ENCODE measurements around the gene USH2A. TPM values are rescaled to one million over a fixed set of nuclear protein-coding genes. Genes with fewer than 3 reads are reported as not detected.

USH2A gene
- total RNA-seq, 1 donor from 2014 or later, result not detected

DNA sequence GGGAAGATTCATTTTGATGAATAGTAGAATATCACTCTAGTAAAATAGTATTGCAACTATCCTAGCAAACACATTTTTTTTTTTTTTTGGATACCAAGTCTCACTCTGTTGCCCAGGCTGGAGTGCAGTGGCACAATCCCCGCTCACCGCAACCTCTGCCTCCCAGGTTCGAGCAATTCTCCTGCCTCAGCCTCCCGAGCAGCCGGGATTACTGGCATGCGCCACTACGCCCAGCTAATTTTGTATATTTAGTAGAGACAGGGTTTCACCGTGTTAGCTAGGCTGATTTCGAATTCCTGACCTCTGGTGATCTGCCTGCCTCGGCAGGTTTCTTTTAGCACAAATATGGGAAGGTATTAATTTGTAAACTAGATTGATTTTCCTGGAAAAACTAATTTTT is 822.4 kb downstream of the USH2A start:
- H3K9me3 ChIP-seq, result no peaks in the 10 kb centered on the region
- DNase-seq (no peak), ATAC-seq (no peak)
- intact Hi-C loops (cut with DNase I), result no loop called here
- peaks cover 44% of the 10 kb centered on the region for H3K36me3 ChIP-seq
- TF ChIP-seq CTCF (IDR thresholded peaks at IDR 0.05), result no peak
- H3K27ac ChIP-seq, result no peak overlapping the region
- peaks cover 6% of the 10 kb centered on the region for H3K4me1 ChIP-seq
- H3K27me3 ChIP-seq (ENCODE audit: low read depth), result no peaks in the 10 kb centered on the region
- H3K4me3 ChIP-seq, result no peak overlapping the region

DNA sequence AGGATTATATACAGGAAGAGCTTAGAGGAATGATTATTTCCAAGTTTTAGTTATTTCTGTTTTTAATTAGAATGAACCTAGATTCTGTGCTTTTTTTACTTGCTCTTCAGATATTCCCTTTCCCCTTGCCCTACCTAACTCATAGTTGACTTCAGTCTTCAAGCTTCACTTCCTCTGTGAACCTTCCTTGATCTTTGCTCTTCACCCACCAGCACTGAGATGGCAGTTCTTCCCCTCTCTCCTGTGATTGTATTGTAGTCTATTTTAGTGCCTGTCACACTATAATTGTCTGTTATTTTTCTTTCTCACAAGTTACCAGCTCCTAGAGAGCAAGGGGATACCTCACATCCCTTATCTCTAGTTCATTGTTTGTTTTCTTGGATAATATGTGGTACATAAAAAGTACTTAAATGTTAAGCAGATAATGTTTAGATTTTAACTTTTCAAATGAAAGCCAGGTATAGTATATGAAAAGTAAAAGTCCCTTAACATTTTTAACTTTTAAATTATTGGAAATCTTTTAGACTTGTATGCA is 822.9 kb downstream of the USH2A start:
- peaks cover 6% of the 10 kb centered on the region for H3K4me1 ChIP-seq
- intact Hi-C loops (cut with DNase I), result no loop called here
- DNase-seq (no peak), ATAC-seq (no peak)
- no peak overlapping the region for H3K4me3 ChIP-seq
- no peak overlapping the region for H3K27ac ChIP-seq
- TF ChIP-seq CTCF (IDR thresholded peaks at IDR 0.05), result no peak
- no peaks in the 10 kb centered on the region for H3K27me3 ChIP-seq (ENCODE audit: low read depth)
- H3K9me3 ChIP-seq, result no peaks in the 10 kb centered on the region
- H3K36me3 ChIP-seq, result peaks cover 50% of the 10 kb centered on the region

- no peak overlapping the region for H3K4me3 ChIP-seq
- intact Hi-C loops (cut with DNase I), result no loop called here
- H3K9me3 ChIP-seq, result no peaks in the 10 kb centered on the region
- DNase-seq (no peak), ATAC-seq (no peak)
- H3K36me3 ChIP-seq, result peaks cover 50% of the 10 kb centered on the region
- TF ChIP-seq CTCF (IDR thresholded peaks at IDR 0.05), result no peak
- no peaks in the 10 kb centered on the region for H3K27me3 ChIP-seq (ENCODE audit: low read depth)
- H3K27ac ChIP-seq, result no peak overlapping the region
- H3K4me1 ChIP-seq, result peaks cover 13% of the 10 kb centered on the region
These were observed 823.7 kb downstream of the USH2A start for GRCh38 chr1:215599418-215600074.

DNA sequence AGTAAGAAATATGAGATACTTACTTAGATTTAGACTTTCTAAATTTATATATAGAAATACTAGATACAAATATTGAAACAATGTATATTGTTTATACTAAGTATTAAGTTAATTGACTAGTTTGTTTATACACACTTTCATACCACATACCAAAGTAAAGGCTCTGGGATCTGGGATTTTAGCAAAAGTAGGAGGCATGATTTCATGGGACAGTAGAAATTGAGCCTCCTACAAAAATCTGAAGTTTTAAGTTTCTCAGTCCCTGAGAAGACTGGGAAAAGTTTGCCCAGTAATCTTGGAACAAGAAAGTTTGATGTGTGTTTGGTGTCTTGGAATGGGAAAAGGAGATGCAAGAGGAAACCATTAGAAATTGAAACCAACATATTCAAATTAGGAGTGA is 825.3 kb downstream of the USH2A start:
- no peaks in the 10 kb centered on the region for H3K9me3 ChIP-seq
- DNase-seq, result no peak
- peaks cover 15% of the 10 kb centered on the region for H3K4me1 ChIP-seq
- intact Hi-C loops (cut with DNase I), result no loop called here
- H3K4me3 ChIP-seq, result no peak overlapping the region
- H3K36me3 ChIP-seq, result peaks cover 38% of the 10 kb centered on the region
- no peak overlapping the region for H3K27ac ChIP-seq
- H3K27me3 ChIP-seq (ENCODE audit: low read depth), result no peaks in the 10 kb centered on the region
- no peak for ATAC-seq
- no peak for TF ChIP-seq CTCF (IDR thresholded peaks at IDR 0.05)

DNA sequence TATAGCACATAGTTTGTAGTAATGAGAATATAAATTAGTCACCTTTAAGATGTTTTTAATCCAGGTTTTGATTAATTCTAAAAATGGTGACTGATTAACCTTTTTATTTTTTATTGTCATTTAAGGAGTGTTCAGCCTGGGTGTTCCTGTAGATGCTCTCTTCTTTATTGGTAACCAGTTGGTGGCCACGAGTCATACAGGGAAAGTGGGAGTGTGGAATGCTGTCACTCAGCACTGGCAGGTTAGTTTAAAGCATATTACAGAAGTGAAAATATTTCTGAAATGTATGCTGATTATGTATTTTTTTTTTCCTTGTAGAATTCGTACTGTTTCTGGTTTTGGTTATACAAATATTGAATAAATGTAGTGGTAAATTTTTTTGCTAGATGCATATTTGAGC is 828.0 kb downstream of the USH2A start:
- ATAC-seq, result no peak
- no peaks in the 10 kb centered on the region for H3K27me3 ChIP-seq (ENCODE audit: low read depth)
- intact Hi-C loops (cut with DNase I), result no loop called here
- DNase-seq, result no peak
- no peak overlapping the region for H3K4me3 ChIP-seq
- H3K9me3 ChIP-seq, result no peaks in the 10 kb centered on the region
- no peak overlapping the region for H3K27ac ChIP-seq
- no peak for TF ChIP-seq CTCF (IDR thresholded peaks at IDR 0.05)
- H3K4me1 ChIP-seq, result peaks cover 15% of the 10 kb centered on the region
- H3K36me3 ChIP-seq, result peaks cover 35% of the 10 kb centered on the region

All from lower lobe of right lung (tissue), 2 donors.